Psoas muscle (tissue), 8 donors: ENCODE data around the gene MAPKAPK3. TPM values are rescaled to one million over a fixed set of nuclear protein-coding genes. Genes with fewer than 3 reads are reported as not detected.

Experiments used
- ATAC-seq, 4 donors: fragments of 200-7000 bp; cut with Tn5 transposase; one replicate each; pipeline ENCODE4 v1.9.1; 2020; ENCODE audit warnings: moderate library complexity in 3 of 4, mild to moderate bottlenecking in 2 of 4
- DNase-seq, 2 donors: peaks; one replicate each; pipeline ENCODE4 v3.0.0-alpha.2; 2020
- H3K27ac ChIP-seq: fragments of 200-600 bp; one replicate; pipeline ENCODE4 v1.8.0; 2022
- H3K27me3 ChIP-seq, 3 donors: fragments of 200-600 bp in 1 of 3; one replicate each; pipeline versions ENCODE4 v1.6.1 to v1.8.0; 2013 to 2022; ENCODE audit warnings: low read length in 2 of 3, mild to moderate bottlenecking in 2 of 3, moderate library complexity in 1 of 3; ENCODE audit not compliant: insufficient read depth in 3 of 3
- H3K36me3 ChIP-seq, 2 donors: fragments of 200-600 bp in 1 of 2; one replicate each; pipeline versions ENCODE4 v1.6.1 to v1.8.0; 2013 to 2022; ENCODE audit warnings: low read depth in 1 of 2, mild to moderate bottlenecking in 1 of 2, moderate library complexity in 1 of 2; ENCODE audit not compliant: insufficient read depth in 1 of 2
- H3K4me1 ChIP-seq: fragments of 200-600 bp; one replicate; pipeline ENCODE4 v1.8.0; 2022
- H3K4me3 ChIP-seq: fragments of 200-600 bp; one replicate; pipeline ENCODE4 v1.8.0; 2022; ENCODE audit warnings: mild to moderate bottlenecking
- H3K9me3 ChIP-seq: fragments of 200-600 bp; one replicate; pipeline ENCODE4 v1.8.0; 2022
- WGBS, 3 donors: extraction: QIAGEN DNeasy Blood & Tissue Kit; methylation state at CpG; one replicate each; pipeline versions ENCODE4 v1.1.6 to v1.1.7; 2013; 5-methylcytosine and 5-hydroxymethylcytosine counted together
- intact Hi-C, 2 donors: fragments of 100-400 bp; cut with DNase I; formaldehyde crosslinking; loops; one replicate each; pipeline versions ENCODE4 v1.11.0 to v1.14.2; 2022
- polyA plus RNA-seq, 3 donors: library from polyadenylated mRNA; stranded (reverse); fragments of 200-250 nt; gene quantifications; one replicate each; pipeline ENCODE4 v1.2.3, GENCODE V29; 2013
- total RNA-seq, 4 donors: library from RNA; stranded (reverse); fragmentation: NEBNext Ultra II Directional in 2 of 4; extraction: Animal tissue kit (Norgen Biotek cat#: 25700) in 2 of 4; gene quantifications; one replicate each; pipeline versions ENCODE4 v1.2.1 to v1.2.4, GENCODE V29; 2021 to 2023
- TF ChIP-seq, protein P1 (sequence below): fragments of 200-600 bp; IDR thresholded peaks from one replicate; pipeline ENCODE4 v1.8.0; 2022; ENCODE audit warnings: antibody characterized with exemption
- donor health status: healthy with polysubstance abuse.
- donor health status: DM: no; HTN: no; CAD: no; lungs with moderate emphysema.
- donor health status: Bipolar disorder and iron deficiency.
- donor health status: healthy.
- donor health status: DM: yes; HTN: yes; CAD: no.
- donor health status: DM: no; HTN: no; CAD: no.
- donor health status: DM: no; HTN: no; CAD: no.
- donor health status: DM: yes; HTN: yes; CAD: no.

MAPKAPK3 gene
- total and polyA plus RNA-seq, 7 donors: 88.2 to 409 (median 249) TPM

DNA sequence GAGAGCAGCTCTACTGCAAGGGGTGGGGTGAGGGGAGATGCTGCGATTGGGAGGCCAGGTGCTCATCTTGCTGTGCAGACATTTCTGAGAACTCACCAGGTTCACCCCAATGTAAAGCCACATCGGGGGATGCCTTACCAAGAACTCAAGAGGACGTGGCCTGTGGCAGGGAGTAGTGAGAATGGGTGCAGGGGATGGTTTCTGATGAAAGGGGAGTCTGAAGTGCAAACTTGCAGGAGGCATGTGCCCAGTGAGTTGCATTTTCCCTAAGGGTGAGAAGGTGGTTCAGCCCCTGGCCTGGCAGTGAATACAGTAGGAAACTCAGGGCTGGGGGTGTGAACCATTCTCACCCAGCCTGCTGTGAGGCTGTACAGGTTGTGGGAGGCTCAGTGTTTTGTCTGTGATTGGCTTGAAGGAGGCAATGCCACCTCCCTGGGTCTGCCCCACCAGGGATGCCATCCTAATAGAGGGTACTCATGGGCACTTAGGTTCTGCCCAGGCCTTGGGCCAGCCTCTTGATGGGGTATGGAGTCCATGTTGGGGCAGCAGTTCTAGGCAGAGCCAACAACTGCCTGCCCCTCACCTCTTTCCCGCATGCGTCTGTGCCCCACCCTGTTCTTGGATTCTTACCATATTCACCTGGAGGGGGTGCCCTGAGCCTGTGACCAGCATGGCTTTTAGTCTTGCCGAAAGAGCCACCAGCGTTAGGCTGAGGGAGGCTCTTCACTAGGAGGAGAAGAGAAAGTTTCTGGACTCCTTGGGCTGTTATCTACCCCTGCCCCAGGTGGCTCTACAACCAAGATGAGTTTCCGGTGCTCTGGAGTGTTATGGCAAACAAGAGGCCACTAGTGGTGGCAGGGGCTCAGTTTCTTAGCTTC, 43.1 kb upstream of the MAPKAPK3 start:
- Histone ChIP-seq H3K4me1 (peaks cover 15% of the 10 kb centered on the region), H3K4me3 (no peak overlapping the region), H3K9me3 (no peaks in the 10 kb centered on the region), H3K27ac (no peak overlapping the region), H3K27me3 (no peaks in the 10 kb centered on the region), H3K36me3 (peaks cover 0 to 48% of the 10 kb centered on the region in 2 donors)
- WGBS, 3 donors: 71 to 90% (median 74%) methylated on average over 8 of the region's 8 CpGs
- ATAC-seq (no peak), DNase-seq (no peak)
- TF ChIP-seq, protein P1, sequence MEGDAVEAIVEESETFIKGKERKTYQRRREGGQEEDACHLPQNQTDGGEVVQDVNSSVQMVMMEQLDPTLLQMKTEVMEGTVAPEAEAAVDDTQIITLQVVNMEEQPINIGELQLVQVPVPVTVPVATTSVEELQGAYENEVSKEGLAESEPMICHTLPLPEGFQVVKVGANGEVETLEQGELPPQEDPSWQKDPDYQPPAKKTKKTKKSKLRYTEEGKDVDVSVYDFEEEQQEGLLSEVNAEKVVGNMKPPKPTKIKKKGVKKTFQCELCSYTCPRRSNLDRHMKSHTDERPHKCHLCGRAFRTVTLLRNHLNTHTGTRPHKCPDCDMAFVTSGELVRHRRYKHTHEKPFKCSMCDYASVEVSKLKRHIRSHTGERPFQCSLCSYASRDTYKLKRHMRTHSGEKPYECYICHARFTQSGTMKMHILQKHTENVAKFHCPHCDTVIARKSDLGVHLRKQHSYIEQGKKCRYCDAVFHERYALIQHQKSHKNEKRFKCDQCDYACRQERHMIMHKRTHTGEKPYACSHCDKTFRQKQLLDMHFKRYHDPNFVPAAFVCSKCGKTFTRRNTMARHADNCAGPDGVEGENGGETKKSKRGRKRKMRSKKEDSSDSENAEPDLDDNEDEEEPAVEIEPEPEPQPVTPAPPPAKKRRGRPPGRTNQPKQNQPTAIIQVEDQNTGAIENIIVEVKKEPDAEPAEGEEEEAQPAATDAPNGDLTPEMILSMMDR: no peak
- intact Hi-C loops: loop anchor here (2.0 to 5.0 kb wide), 3 partner anchors 41 to 818 kb away; partner anchors contain the start of gene RBM15B (in 1 of the 2)

DNA sequence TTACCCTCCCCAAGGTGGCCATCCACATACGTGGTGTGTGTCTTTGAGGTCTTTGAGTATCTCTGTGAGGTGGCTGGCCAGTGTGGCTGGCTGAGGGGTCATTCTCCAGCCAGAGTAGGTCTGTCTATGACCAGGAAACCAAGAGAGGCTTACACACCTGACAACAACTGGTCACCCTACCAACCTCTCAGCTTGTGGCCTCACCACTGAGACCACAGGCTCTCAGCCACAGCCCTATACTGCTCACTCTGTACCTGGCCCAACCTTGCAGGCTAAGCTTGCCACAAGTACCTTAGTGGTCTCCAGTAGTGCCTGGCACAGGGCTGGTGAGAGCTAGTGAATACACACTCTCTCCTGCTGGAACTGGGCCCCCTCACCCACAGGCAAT, 42.5 kb upstream of the MAPKAPK3 start:
- no peak overlapping the region for H3K4me3 ChIP-seq
- intact Hi-C loops: loop anchor here (5.0 kb wide), 2 partner anchors 798 to 818 kb away; partner anchors contain the start of gene RBM15B (in 1 of the 2)
- ATAC-seq (no peak), DNase-seq (no peak)
- 75 to 86% (median 77%) methylated on average over 1 of the region's 1 CpG for WGBS, 3 donors
- TF ChIP-seq, protein P1: no peak
- peaks cover 0 to 53% of the 10 kb centered on the region in 2 donors for H3K36me3 ChIP-seq
- no peaks in the 10 kb centered on the region for H3K27me3 ChIP-seq
- no peak overlapping the region for H3K27ac ChIP-seq
- H3K9me3 ChIP-seq: no peaks in the 10 kb centered on the region
- peaks cover 15% of the 10 kb centered on the region for H3K4me1 ChIP-seq

GRCh38 chr3:50575372-50575771, 41.6 kb upstream of the MAPKAPK3 start:
- intact Hi-C loops: no loop called here
- ATAC-seq: no peak

GRCh38 chr3:50577348-50577747, 39.6 kb upstream of the MAPKAPK3 start:
- no peak for ATAC-seq
- H3K4me1 ChIP-seq: peaks cover 23% of the 10 kb centered on the region
- H3K4me3 ChIP-seq: no peak overlapping the region
- intact Hi-C loops: no loop called here
- 96 to 100% (median 98%) methylated on average over 2 of the region's 2 CpGs for WGBS, 3 donors
- no peaks in the 10 kb centered on the region for H3K9me3 ChIP-seq
- peaks cover 0 to 60% of the 10 kb centered on the region in 2 donors for H3K36me3 ChIP-seq
- no peak overlapping the region for H3K27ac ChIP-seq
- TF ChIP-seq, protein P1: no peak
- DNase-seq: no peak
- no peaks in the 10 kb centered on the region for H3K27me3 ChIP-seq

More at GRCh38 chr3:50575372-50575771, 41.6 kb upstream of the MAPKAPK3 start:
- Histone ChIP-seq H3K9me3 (no peaks in the 10 kb centered on the region), H3K27ac (no peak overlapping the region), H3K27me3 (no peaks in the 10 kb centered on the region), H3K36me3 (peaks cover 0 to 60% of the 10 kb centered on the region in 2 donors), H3K4me1 (peaks cover 10% of the 10 kb centered on the region), H3K4me3 (no peak overlapping the region)
- whole genome bisulfite sequencing, 3 donors: 92 to 96% (median 95%) methylated on average over 6 of the region's 6 CpGs
- DNase-seq: no peak
- TF ChIP-seq, protein P1: no peak
